CD4-positive, alpha-beta T cell treated with Interleukin-4 for 1 hour (primary cell): ENCODE data around the gene ZSCAN25.
"Not testable (repeated sequence)": the region's sequence is repeated elsewhere in the genome, so short reads cannot be mapped to it uniquely, and the experiment has no call there.

Source experiments
- DNase-seq, 2 donors: peaks; one replicate each; pipeline ENCODE4 v3.0.0-alpha.2; 2020 to 2022

ZSCAN25 gene

GRCh38 chr7:99652671-99653070 is 35.9 kb downstream of the ZSCAN25 start:
- DNase-seq = no peak

DNA sequence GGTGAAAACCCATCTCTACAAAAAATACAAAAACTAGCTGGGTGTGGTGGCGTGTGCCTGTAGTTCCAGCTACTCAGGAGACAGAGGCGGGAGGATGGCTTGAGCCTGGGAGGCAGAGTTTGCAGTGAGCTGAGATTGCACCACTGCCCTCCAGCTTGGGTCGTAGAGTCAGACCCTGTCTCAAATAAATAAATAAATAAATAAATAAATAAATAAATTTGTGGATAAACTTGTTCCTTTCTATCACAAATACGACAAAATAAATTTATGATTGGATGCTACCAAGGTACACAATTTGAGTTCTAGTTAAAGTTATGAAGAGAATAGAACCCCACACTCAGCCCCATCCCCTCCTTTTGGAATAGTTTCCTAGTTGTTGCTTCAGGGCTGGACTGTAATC is 36.5 kb downstream of the ZSCAN25 start:
- DNase-seq = not testable (repeated sequence)

DNA sequence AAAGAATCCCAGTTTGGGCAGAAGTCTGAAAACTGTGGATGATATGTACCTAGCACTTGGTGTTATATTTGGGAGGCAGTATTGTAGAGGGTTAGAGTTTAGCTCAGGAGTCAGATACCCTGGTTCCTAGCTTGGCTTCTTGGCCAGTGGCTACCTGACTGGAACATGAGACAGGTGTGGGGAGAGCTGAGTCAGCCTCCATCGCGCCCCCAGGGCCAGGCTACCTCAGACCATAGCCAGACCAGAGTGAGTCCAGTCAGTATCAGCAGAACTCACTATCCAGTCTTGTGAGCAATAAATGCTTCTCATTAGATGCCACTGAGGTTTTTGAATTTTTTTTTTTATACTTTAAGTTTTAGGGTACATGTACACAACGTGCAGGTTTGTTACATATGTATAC is 37.0 kb downstream of the ZSCAN25 start:
- no peak for DNase-seq

- not testable (repeated sequence) for DNase-seq
Measured at GRCh38 chr7:99654626-99655025, 37.9 kb downstream of the ZSCAN25 start.

GRCh38 chr7:99657879-99658278 is 41.1 kb downstream of the ZSCAN25 start:
- not testable (repeated sequence) for DNase-seq

DNA sequence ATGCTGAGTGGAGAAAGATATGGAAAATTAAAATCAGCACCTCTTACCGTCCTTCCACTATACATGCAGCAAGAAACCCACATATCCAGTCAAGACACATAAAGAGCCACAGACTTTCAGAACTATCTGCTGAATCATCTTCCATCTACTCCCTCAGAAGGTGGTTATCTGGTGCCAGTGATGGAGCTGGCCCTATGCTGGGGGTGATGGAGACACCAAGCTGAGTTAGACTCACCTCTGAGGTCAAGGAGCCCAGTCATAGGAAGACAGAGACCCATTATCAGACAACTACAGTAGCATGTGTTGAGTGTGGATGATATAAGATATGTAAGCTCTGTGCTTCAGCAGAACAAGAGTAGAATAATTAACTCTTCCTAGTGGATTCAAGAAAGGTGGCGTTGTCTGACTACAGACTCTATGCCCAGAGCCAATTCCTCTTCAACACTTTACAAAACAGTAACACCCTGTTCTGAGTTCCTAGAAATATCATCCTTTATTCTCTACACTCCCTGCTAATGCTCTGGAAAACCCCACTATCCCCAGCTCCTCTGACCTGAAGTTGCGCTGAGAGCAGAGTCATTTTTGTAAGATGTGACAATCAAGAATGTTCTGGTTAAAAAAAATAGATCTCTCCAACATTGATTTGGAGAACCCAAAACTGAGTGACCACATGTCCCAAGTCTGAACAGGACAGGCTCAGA is 48.7 kb downstream of the ZSCAN25 start:
- no peak for DNase-seq

DNA sequence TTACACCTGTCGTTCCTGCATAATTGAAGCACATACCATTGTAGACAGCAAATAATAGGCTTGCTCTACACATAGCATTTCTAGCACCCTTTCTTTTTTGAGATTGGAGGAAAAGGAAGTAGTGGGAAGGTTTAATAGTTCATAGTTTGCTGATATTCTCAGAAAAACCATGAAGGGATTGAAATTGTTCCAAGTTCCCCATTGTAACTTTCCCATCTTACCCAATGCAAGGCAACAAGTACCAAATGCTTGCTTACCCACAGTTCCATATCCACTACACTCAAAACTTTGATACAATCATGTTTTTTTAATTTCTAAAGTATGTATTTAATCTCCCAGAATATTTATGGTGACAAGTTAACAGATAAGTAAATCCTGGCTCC is 49.3 kb downstream of the ZSCAN25 start:
- DNase-seq = no peak

GRCh38 chr7:99667179-99667578 is 50.4 kb downstream of the ZSCAN25 start:
- DNase-seq = no peak

DNA sequence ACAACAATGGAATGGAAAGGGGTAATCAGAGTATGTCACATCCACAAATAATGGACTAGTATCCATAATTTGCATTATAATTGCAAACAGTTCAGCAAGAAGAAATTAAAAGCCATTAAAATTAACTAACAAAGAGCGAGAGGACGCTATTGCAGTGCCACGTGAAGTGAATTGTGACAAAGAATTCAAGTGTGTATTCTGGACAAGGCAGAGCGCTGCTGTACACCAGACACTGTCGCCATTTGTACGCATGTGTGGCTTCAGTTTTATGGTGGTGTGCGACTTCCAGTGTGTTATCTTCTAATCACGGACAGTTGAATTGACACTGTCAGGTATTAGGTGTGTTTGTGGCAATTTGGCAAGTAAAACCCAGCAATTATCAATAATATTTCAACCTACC is 51.8 kb downstream of the ZSCAN25 start:
- DNase-seq = no peak

- DNase-seq = no peak
Measured at GRCh38 chr7:99669782-99670181, 53.0 kb downstream of the ZSCAN25 start.

- DNase-seq = no peak
Measured at GRCh38 chr7:99672573-99672972, 55.8 kb downstream of the ZSCAN25 start.

- no peak for DNase-seq
Measured at GRCh38 chr7:99674995-99675742, 58.4 kb downstream of the ZSCAN25 start.

GRCh38 chr7:99677013-99677647 is 60.4 kb downstream of the ZSCAN25 start:
- no peak for DNase-seq

DNA sequence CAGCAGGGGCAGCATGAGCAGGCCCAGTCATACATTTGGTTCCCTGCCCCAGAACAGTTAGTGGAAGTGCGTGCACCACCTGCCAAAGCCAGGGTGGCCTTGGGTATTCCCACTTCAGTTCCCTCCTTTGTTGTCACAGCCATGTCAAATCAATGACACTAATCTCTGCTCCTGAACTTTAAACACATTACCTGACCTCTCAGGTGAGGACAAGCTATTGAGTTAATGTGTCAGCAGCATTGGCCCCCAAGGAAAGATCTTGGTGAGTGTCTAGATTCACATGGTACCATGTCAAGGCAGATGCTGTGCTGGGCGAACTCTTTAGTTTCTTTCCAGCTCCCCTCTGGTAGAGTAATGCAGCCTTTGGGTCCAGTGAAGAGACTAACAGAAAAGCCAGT is 60.9 kb downstream of the ZSCAN25 start:
- DNase-seq = no peak

DNA sequence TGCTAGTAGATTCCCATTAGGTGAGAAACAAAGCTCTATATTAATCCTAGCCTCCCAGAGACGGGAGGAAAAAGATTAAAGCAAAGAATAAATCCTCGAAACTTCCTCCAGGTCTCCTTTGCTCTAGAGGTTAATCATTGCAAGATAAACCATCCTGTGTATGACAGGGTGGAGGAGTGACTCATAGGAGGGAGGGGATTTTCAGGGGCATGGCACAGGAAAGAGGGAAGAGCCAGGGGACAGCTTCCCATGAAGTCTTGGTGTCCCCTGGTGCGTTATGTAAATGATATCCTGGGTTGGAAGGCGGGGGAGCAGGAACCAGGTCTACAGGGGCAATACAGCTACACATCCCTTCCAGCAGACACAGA is 62.3 kb downstream of the ZSCAN25 start:
- no peak for DNase-seq

GRCh38 chr7:99679400-99680191 is 62.9 kb downstream of the ZSCAN25 start, which contains the start of gene CYP3A5:
TSS of gene CYP3A5 (minus strand) at chr7:99679996. CDS start at chr7:99679896, 100 bp downstream.
- no peak for DNase-seq
